Measurements from ENCODE around the gene LRP1B. TPM values are rescaled to one million over a fixed set of nuclear protein-coding genes. Genes with fewer than 3 reads are reported as not detected.

Gene LRP1B
- total RNA-seq, 1 donor from 2014 or later = not detected

- no peak overlapping the region for H3K4me3 Mint-ChIP-seq (ENCODE audit: low read depth)
- no peaks in the 10 kb centered on the region for H3K36me3 Mint-ChIP-seq (ENCODE audit: low read depth)
- intact Hi-C loops (cut with micrococcal nuclease) = no loop called here
Measured at GRCh38 chr2:141316606-141317005, 814.2 kb downstream of the LRP1B start.

DNA sequence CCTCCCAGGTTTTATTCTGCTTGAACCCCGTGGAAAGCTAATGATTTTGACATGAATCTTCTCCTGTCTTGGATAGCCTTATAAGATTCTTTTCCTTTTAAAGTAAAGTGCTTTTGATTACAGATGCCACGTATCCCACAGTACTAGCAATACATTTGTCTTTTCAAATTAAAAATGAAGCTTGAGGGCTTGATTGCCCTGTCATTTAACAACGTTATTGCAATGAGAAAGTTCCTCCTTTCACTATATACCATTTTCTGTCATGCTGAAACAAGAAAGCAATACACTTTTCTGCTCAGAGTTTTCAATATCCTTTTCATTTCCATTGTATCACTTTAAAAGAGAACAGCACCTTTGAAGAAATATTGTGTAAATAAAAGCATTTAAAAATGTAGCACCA lies 814.7 kb downstream of the LRP1B start:
- no peaks in the 10 kb centered on the region for H3K36me3 Mint-ChIP-seq (ENCODE audit: low read depth)
- no peak overlapping the region for H3K27ac Mint-ChIP-seq
- intact Hi-C loops (cut with micrococcal nuclease) = no loop called here
- no peaks in the 10 kb centered on the region for H3K27me3 Mint-ChIP-seq (ENCODE audit: low read depth)
- no peak for DNase-seq (ENCODE audit: low spot score)
- no peaks in the 10 kb centered on the region for H3K4me1 Mint-ChIP-seq (ENCODE audit: low read depth)
- H3K9me3 Mint-ChIP-seq = peaks cover 22% of the 10 kb centered on the region
- no peak overlapping the region for H3K4me3 Mint-ChIP-seq (ENCODE audit: low read depth)

More at GRCh38 chr2:141316606-141317005, 814.2 kb downstream of the LRP1B start:
- H3K27me3 Mint-ChIP-seq (ENCODE audit: low read depth) = no peaks in the 10 kb centered on the region
- H3K4me1 Mint-ChIP-seq (ENCODE audit: low read depth) = no peaks in the 10 kb centered on the region
- DNase-seq (ENCODE audit: low spot score) = no peak
- peaks cover 22% of the 10 kb centered on the region for H3K9me3 Mint-ChIP-seq
- H3K27ac Mint-ChIP-seq = no peak overlapping the region

DNA sequence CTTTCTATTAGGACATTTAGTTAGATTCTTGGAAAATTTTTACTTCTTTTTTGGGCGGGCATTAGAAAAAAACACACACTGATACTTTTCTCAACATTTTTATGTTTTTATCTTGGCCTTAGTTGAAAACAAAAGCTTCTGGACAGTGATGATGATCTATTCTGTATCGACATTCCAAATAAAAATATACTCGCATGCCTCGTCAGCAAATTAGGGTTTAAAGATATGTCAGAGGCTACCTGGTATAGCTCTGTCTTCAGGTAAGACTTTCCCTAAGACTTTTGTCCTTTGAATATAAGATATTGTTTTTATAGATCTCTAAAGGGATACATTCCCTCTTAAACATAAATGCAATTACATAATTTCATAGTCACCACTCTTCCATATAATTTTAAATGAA lies 816.8 kb downstream of the LRP1B start:
- H3K36me3 Mint-ChIP-seq (ENCODE audit: low read depth) = no peaks in the 10 kb centered on the region
- peaks cover 28% of the 10 kb centered on the region for H3K9me3 Mint-ChIP-seq
- H3K27me3 Mint-ChIP-seq (ENCODE audit: low read depth) = no peaks in the 10 kb centered on the region
- H3K4me3 Mint-ChIP-seq (ENCODE audit: low read depth) = no peak overlapping the region
- intact Hi-C loops (cut with micrococcal nuclease) = no loop called here
- no peak for DNase-seq (ENCODE audit: low spot score)
- H3K4me1 Mint-ChIP-seq (ENCODE audit: low read depth) = no peaks in the 10 kb centered on the region
- H3K27ac Mint-ChIP-seq = no peak overlapping the region

DNA sequence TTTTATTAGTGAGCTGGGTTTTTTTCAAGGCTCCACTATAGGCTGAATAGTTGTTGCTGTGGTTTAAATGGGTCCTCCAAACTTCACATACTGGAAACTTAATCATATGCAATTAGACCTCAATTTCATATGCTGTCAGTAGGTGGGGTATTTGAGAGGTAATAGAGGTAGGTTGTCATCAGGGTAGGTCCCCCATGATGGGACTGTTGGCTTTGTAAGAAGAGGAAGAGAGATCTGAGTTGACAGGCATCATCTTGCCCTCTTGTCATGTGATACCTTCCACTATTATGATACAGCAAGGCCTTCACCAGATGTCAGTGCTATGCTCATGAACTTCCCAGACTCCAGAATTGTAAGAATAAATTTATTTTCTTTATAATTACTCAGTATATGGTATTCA lies 819.4 kb downstream of the LRP1B start:
- Mint-ChIP-seq H3K4me1 (ENCODE audit: low read depth) (no peaks in the 10 kb centered on the region), H3K27ac (no peak overlapping the region), H3K9me3 (peaks cover 34% of the 10 kb centered on the region), H3K36me3 (ENCODE audit: low read depth) (no peaks in the 10 kb centered on the region), H3K4me3 (ENCODE audit: low read depth) (no peak overlapping the region), H3K27me3 (ENCODE audit: low read depth) (no peaks in the 10 kb centered on the region)
- intact Hi-C loops (cut with micrococcal nuclease) = no loop called here
- DNase-seq (ENCODE audit: low spot score) = no peak

DNA sequence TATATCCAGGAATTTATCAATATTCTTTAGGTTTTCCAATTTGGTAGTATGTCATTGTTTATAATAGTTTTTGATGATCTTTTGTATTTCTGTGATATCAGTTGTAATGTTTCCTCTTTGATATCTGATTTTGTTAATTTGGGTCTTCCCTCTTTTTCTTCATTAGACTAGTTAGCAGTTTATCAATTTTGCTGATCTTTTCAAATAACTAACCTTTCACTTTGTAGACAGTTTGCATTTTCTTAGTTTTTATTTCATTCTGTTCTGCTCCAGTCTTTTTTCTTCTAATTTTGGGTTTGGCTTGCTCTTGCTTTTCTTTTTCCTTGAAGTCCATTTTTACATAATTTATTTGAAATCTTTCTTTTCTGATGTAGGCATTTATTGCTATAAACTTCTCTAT lies 824.4 kb downstream of the LRP1B start:
- intact Hi-C loops (cut with micrococcal nuclease) = no loop called here
- no peak overlapping the region for H3K4me3 Mint-ChIP-seq (ENCODE audit: low read depth)

GRCh38 chr2:141301551-141301950 lies 829.3 kb downstream of the LRP1B start:
- intact Hi-C loops (cut with micrococcal nuclease) = no loop called here
- H3K27me3 Mint-ChIP-seq (ENCODE audit: low read depth) = no peaks in the 10 kb centered on the region

More for the DNA sequence above, 824.4 kb downstream of the LRP1B start:
- H3K4me1 Mint-ChIP-seq (ENCODE audit: low read depth) = no peaks in the 10 kb centered on the region
- no peaks in the 10 kb centered on the region for H3K36me3 Mint-ChIP-seq (ENCODE audit: low read depth)
- no peaks in the 10 kb centered on the region for H3K27me3 Mint-ChIP-seq (ENCODE audit: low read depth)
- H3K27ac Mint-ChIP-seq = no peak overlapping the region
- peaks cover 28% of the 10 kb centered on the region for H3K9me3 Mint-ChIP-seq
- no peak for DNase-seq (ENCODE audit: low spot score)

GRCh38 chr2:141280037-141280436 lies 850.8 kb downstream of the LRP1B start:
- Mint-ChIP-seq H3K27ac (no peak overlapping the region), H3K4me1 (ENCODE audit: low read depth) (no peaks in the 10 kb centered on the region), H3K4me3 (ENCODE audit: low read depth) (no peak overlapping the region), H3K9me3 (peaks cover 29% of the 10 kb centered on the region), H3K27me3 (ENCODE audit: low read depth) (no peaks in the 10 kb centered on the region), H3K36me3 (ENCODE audit: low read depth) (no peaks in the 10 kb centered on the region)
- intact Hi-C loops (cut with micrococcal nuclease) = no loop called here
- no peak for DNase-seq (ENCODE audit: low spot score)

More at GRCh38 chr2:141301551-141301950, 829.3 kb downstream of the LRP1B start:
- Mint-ChIP-seq H3K36me3 (ENCODE audit: low read depth) (no peaks in the 10 kb centered on the region), H3K4me3 (ENCODE audit: low read depth) (no peak overlapping the region), H3K4me1 (ENCODE audit: low read depth) (no peaks in the 10 kb centered on the region), H3K27ac (no peak overlapping the region), H3K9me3 (peaks cover 18% of the 10 kb centered on the region)
- no peak for DNase-seq (ENCODE audit: low spot score)

GRCh38 chr2:141271346-141271745 lies 859.5 kb downstream of the LRP1B start:
- no peak for DNase-seq (ENCODE audit: low spot score)
- no peaks in the 10 kb centered on the region for H3K4me1 Mint-ChIP-seq (ENCODE audit: low read depth)
- no peaks in the 10 kb centered on the region for H3K36me3 Mint-ChIP-seq (ENCODE audit: low read depth)
- no peaks in the 10 kb centered on the region for H3K27me3 Mint-ChIP-seq (ENCODE audit: low read depth)
- H3K27ac Mint-ChIP-seq = no peak overlapping the region
- intact Hi-C loops (cut with micrococcal nuclease) = no loop called here
- H3K9me3 Mint-ChIP-seq = peaks cover 41% of the 10 kb centered on the region
- no peak overlapping the region for H3K4me3 Mint-ChIP-seq (ENCODE audit: low read depth)

DNA sequence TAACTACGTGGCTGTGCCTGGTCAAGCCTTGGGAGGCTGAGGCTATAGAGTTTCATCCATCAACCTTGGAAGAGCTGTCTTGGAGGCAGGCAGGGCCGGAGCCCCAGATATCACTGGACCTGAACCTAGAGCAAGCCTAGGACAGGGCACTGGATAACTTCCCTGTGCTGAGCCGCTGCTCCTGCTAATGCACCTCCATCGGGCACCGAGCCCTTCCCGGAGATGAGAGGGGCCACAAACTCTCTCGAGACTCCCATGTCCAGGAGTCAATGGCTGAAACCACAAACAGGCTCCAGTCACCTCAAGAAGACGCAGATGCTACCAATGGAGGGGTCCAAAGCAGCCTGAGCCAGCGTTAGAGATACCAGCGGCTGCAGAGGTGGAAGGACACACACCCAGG lies 866.0 kb downstream of the LRP1B start:
- H3K4me3 Mint-ChIP-seq (ENCODE audit: low read depth) = no peak overlapping the region
- no peak for DNase-seq (ENCODE audit: low spot score)
- H3K4me1 Mint-ChIP-seq (ENCODE audit: low read depth) = no peaks in the 10 kb centered on the region
- no peaks in the 10 kb centered on the region for H3K27me3 Mint-ChIP-seq (ENCODE audit: low read depth)
- no peaks in the 10 kb centered on the region for H3K36me3 Mint-ChIP-seq (ENCODE audit: low read depth)
- H3K27ac Mint-ChIP-seq = no peak overlapping the region
- H3K9me3 Mint-ChIP-seq = peaks cover 25% of the 10 kb centered on the region
- intact Hi-C loops (cut with micrococcal nuclease) = no loop called here

GRCh38 chr2:141260911-141261310 lies 869.9 kb downstream of the LRP1B start:
- DNase-seq (ENCODE audit: low spot score) = no peak
- Mint-ChIP-seq H3K27ac (no peak overlapping the region), H3K4me1 (ENCODE audit: low read depth) (no peaks in the 10 kb centered on the region), H3K9me3 (peaks cover 8% of the 10 kb centered on the region), H3K4me3 (ENCODE audit: low read depth) (no peak overlapping the region), H3K36me3 (ENCODE audit: low read depth) (no peaks in the 10 kb centered on the region), H3K27me3 (ENCODE audit: low read depth) (no peaks in the 10 kb centered on the region)
- intact Hi-C loops (cut with micrococcal nuclease) = no loop called here

DNA sequence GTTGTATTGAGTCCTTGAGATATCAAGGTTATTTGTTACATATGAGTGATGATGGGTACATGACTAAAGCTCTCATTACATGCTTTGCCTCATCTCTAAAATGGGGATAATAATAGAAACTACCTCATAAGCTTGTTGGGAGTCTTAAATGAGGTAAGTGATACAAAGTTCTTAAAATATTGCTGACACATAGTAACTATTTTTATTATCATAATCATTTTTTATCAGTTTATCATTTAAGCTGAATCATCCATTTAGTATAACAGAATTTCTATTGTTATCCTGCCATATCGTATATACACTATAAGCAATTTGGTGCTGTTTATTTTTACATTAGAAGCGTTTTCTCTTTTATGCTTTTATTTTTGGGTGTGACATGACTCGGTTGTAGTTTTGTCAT lies 871.1 kb downstream of the LRP1B start:
- no peaks in the 10 kb centered on the region for H3K36me3 Mint-ChIP-seq (ENCODE audit: low read depth)
- intact Hi-C loops (cut with micrococcal nuclease) = no loop called here
- no peak overlapping the region for H3K27ac Mint-ChIP-seq
- DNase-seq (ENCODE audit: low spot score) = no peak
- no peaks in the 10 kb centered on the region for H3K4me1 Mint-ChIP-seq (ENCODE audit: low read depth)
- H3K4me3 Mint-ChIP-seq (ENCODE audit: low read depth) = no peak overlapping the region
- peaks cover 3% of the 10 kb centered on the region for H3K9me3 Mint-ChIP-seq
- H3K27me3 Mint-ChIP-seq (ENCODE audit: low read depth) = no peaks in the 10 kb centered on the region

GRCh38 chr2:141242008-141242407 lies 888.8 kb downstream of the LRP1B start:
- H3K36me3 Mint-ChIP-seq (ENCODE audit: low read depth) = no peaks in the 10 kb centered on the region
- no peak overlapping the region for H3K27ac Mint-ChIP-seq
- DNase-seq (ENCODE audit: low spot score) = no peak
- intact Hi-C loops (cut with micrococcal nuclease) = no loop called here
- H3K4me1 Mint-ChIP-seq (ENCODE audit: low read depth) = no peaks in the 10 kb centered on the region
- H3K4me3 Mint-ChIP-seq (ENCODE audit: low read depth) = no peak overlapping the region
- H3K27me3 Mint-ChIP-seq (ENCODE audit: low read depth) = no peaks in the 10 kb centered on the region
- H3K9me3 Mint-ChIP-seq = peaks cover 22% of the 10 kb centered on the region

DNA sequence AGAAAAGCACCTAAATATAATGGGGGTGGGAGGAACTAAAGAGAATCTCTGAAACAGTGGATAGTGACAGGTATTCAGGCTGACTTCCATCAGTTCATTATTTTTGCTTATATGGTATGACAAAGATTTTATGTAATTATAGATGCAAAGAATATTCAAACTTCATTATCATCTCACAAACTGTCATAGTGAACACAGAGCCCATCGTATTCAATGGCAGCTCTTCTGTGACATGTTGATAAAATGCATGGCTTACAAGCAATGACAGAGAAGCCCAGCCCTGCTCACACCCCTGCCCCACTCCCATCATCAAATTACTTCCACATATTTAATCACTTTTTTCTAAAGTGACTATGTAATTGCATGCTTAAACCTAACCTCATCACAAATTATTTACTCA lies 904.3 kb downstream of the LRP1B start:
- no peak for DNase-seq (ENCODE audit: low spot score)
- Mint-ChIP-seq H3K4me1 (ENCODE audit: low read depth) (no peaks in the 10 kb centered on the region), H3K27ac (no peak overlapping the region), H3K27me3 (ENCODE audit: low read depth) (no peaks in the 10 kb centered on the region), H3K4me3 (ENCODE audit: low read depth) (no peak overlapping the region), H3K36me3 (ENCODE audit: low read depth) (no peaks in the 10 kb centered on the region), H3K9me3 (peaks cover 35% of the 10 kb centered on the region)
- intact Hi-C loops (cut with micrococcal nuclease) = no loop called here

- Mint-ChIP-seq H3K4me3 (ENCODE audit: low read depth) (no peak overlapping the region), H3K27me3 (ENCODE audit: low read depth) (no peaks in the 10 kb centered on the region), H3K9me3 (peaks cover 26% of the 10 kb centered on the region), H3K27ac (no peak overlapping the region), H3K4me1 (ENCODE audit: low read depth) (no peaks in the 10 kb centered on the region), H3K36me3 (ENCODE audit: low read depth) (no peaks in the 10 kb centered on the region)
- intact Hi-C loops (cut with micrococcal nuclease) = no loop called here
- DNase-seq (ENCODE audit: low spot score) = no peak
Measured at GRCh38 chr2:141207036-141207385, 923.8 kb downstream of the LRP1B start.
